IPS-11a (cell line): Measurements from ENCODE around the gene MMP14.
"Not testable (repeated sequence)": the region's sequence is repeated elsewhere in the genome, so short reads cannot be mapped to it uniquely, and the experiment has no call there.

ENCODE experiments used
- H3K4me3 ChIP-seq: one replicate; pipeline ENCODE4 v1.5.1; 2013; ENCODE audit warnings: low read depth, low read length, control low read depth

The MMP14 gene

DNA sequence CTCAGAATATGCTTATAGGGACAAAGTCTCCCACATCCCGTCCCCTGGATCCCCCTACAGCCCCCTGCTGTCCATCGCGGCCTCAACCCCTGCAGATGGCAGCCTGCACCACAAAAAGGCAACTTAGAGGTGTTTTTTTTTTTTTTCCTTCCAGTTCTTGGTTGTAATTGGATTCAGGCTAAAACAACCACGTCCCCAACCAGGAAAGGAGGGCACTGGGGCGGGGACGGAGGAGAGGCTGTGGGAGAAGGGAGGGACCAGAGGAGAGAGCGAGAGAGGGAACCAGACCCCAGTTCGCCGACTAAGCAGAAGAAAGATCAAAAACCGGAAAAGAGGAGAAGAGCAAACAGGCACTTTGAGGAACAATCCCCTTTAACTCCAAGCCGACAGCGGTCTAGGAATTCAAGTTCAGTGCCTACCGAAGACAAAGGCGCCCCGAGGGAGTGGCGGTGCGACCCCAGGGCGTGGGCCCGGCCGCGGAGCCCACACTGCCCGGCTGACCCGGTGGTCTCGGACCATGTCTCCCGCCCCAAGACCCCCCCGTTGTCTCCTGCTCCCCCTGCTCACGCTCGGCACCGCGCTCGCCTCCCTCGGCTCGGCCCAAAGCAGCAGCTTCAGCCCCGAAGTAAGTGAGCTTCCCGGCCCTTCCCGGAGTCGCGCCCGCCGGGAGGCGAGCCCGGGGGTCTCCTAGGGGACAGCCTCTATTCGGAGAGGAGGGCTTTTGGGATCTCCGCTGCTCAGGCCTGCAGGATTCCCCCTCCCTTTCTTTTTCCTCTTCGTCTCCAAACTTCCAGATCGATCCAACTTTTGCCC is at the start of gene MMP14:
Gene MMP14 (plus strand): TSS at position 285 of the 813 bp plus-strand sequence. CDS start 233 bp downstream, at position 518.
- peak within 1 kb of the TSS; percentile 82 for H3K4me3 ChIP-seq

DNA sequence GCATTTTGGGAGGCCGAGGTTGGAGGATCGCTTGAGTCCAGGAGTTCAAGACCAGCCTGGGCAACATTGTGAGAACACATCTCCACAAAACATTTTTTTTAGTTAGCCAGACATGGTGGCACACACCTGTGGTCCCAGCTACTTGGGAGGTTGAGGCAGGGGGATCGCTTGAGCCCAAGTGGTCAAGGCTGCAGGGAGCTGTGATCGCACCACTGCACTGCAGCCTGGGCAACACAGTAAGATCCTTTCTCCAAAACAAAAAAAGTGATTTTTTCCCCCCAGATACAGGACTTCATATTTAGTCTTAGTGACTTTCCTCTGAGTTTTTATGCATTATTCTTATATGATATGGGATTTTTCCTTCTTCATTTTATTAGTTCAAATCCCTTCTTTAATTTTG is 49.7 kb upstream of the MMP14 start:
- H3K4me3 ChIP-seq, result no peak overlapping the region

DNA sequence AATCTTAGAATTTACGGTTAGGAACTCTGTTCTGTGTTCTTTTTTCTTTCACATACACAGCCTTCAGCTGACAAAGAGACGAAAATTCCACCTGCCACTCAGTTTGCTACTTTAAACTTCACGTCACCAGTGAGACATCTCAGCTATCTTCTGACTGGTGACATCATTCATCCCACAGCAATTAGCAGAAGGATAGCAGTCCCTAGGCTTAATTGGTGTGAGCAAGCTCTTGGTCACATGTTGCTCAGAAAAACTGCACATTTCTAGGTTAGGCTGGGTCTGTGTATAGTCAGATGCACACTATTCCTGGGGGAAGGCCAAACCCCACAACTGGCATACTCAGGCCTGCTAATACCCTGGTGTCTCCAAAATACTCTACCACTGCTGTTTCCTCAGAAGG is 45.1 kb upstream of the MMP14 start:
- H3K4me3 ChIP-seq, result no peak overlapping the region

DNA sequence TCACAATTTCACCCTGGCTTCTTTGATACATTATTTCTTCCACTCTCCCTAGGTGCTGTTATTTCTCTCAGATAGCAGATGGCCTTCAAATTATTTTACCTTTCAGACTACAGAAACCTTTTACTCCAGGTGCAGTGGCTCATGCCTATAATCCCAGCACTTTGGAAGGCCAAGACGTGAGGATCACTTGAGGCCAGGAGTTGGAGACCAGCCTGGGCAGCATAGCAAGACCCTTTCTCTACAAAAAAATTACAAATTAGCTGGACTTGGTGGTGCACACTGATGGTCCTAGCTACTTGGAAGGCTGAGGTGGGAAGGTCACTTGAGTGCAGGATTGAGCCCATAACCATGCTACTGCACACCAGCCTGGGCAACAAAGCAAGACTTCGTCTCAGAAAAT is 44.2 kb upstream of the MMP14 start:
- H3K4me3 ChIP-seq, result no peak overlapping the region

DNA sequence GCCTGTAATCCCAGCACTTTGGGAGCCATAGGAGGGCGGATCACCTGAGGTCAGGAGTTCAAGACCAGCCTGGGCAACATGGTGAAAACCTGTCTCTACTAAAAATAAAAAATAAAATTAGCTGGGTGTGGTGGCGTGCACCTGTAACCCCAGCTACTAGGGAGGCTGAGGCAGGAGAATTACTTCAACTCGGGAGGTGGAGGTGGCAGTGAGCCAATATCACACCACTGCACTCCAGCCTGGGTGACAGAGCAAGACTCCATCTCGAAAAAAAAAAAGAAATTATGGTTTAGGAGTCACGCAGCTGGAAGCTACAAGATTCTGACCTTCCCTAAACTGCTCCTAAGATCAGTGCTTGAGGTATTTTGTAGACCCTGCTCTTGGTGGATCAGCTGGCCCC is 42.8 kb upstream of the MMP14 start:
- H3K4me3 ChIP-seq, result not testable (repeated sequence)

DNA sequence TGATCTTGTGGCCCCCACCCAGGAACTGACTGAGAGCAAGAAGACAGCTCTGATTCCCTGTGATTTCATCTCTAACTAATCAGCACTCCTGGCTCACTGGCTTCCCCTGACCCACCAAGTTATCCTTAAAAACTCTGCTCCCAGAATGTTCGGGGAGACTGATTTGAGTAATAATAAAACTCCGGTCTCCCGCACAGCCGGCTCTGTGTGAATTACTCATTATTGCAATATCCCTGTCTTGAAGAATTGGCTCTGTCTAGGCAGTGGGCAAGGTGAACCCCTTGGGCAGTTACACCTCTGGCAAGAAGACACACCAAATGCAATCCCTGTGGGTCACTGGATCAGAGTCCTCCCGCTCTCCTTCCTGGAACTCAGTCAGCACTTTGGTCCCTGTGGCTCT is 42.4 kb upstream of the MMP14 start:
- H3K4me3 ChIP-seq, result no peak overlapping the region

DNA sequence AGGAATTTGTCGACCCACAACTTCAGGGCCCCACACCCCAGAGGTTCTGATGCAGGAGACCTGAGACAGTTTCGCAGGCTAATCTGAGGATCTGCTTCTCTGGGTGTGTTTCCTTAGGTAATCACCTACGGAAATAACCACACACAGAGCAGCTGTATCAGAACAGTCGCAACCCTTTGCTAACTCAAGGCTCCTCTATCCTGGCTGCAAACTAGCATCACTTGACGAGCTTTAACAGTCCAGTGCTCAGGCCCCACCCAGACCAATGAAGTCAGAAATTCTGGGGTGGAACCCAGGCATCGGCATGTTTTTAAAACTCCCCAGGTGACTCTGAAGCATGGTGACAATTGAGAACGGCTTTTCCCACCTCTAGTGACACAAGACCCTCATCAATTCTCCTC is 41.8 kb upstream of the MMP14 start:
- H3K4me3 ChIP-seq, result no peak overlapping the region

DNA sequence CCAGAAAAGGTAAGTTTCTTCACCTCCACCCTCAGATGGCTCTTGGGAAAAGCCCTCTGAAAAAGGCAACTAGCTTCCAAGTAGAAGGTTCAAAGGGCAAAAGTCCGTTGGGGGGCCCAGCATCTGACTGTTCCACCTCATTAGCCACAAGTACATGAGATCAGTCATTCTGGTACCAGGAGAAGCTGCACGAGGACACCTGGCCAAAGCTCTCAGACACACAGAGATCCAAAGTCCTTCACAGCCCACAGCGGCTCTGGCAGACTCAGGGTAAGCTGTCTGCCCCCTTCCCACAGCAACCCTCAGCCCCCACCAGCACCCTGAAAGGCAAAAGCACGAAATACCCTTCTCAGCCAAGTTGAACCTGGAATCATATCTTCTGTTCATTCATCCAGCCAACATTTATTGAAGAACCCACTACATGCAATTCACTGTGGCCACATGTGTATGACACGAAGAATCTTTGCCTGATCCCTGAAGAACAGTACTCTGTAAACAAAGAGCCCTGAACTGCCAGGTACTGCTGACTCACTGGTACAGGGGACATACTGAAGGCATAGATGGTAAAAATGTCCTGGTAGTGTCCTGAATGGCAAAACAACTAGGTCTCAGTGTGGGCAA is 40.2 kb upstream of the MMP14 start:
- no peak overlapping the region for H3K4me3 ChIP-seq

DNA sequence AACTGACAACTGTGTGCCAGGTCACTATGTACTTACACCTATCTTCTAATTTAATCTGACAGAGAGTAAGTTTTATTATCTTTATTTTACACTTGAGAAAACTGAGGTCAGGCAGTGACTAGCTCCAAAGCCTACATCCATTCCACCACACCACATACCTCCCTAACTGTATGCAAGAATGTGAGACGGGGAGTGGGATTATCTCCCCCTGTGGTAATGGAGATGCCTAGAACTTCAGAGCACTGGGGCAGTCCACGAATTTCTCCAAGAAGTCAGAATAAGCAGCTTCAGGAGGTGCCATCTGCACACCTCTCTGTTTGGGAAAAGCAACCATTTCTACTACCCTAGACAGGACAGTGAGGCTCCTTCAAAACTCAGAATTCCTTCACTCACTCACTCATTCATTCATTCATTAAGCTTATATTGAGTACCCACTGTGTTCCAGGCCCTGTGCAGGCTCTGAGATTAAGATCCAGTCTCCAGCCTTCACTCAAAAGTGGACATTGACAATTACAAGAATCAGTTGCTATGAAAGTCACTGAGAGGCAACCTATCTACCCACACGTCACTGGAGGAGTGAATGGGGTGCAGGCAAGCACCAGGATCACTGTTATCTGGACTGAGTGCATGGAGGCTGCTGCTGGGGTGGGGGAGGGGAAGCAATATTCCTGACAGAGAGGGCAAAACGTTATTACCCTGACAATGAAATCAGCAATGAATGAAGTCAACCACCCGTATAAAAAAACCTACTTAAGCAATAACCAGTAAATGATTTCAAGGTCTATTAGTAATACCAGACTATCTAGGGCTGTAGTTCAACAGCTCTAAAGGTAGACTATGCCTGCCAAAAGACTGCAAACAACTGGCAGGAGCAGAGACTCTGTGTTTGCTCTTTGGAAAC is 39.1 kb upstream of the MMP14 start:
- H3K4me3 ChIP-seq, result no peak overlapping the region

DNA sequence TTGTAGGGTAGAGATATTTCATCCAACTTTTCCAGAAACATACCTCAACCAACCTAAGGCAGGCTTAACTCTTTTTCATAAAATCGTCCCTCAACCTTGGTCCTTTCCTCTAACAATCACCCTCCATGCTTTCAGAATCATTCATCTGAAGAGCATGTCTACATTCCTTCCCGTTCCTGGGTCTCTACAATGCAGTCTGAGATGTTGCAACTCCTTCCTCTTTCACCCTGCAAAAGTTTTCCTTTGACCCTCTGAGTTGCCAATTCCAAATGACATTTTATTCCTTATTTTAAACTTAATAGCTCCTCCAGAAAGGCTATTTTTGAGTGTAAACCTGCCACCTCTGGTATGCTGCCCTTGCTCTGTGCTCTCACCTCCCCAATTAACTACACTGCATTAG is 37.9 kb upstream of the MMP14 start:
- H3K4me3 ChIP-seq, result no peak overlapping the region

DNA sequence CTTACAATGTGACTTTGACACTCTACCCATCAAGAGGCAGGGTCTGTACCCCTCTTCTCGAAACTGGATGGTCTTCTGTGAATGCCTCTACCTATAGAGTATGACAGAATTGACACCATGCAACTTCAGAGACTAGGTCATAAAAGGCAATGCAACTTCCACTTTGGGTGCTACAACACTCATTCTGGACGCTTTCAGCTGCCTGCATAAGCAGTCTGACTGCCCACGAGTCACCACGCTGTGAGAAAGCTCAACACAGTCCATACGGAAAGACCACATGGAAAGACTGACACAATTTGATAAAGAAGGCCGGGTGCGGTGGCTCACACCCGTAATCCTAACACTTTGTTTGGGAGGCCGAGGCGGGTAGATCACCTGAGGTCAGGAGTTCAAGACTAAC is 36.0 kb upstream of the MMP14 start:
- no peak overlapping the region for H3K4me3 ChIP-seq

DNA sequence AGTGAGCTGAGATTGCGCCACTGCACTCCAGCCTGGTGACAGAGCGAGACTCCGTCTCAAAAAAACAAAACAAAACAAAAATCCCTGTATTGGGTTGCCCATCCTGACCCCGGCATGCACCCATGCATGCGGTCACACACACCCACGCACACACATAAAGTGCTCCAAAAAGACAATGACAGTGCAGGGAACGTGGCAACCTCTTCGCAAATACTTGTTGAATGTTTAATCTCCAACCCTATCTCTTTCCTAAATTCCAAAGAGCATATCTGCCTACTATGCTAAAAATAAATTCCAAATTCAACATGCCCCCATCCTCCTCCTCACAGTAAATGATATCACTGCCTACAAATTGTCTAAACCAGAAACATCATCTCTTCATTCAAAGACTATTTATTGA is 34.7 kb upstream of the MMP14 start:
- no peak overlapping the region for H3K4me3 ChIP-seq

DNA sequence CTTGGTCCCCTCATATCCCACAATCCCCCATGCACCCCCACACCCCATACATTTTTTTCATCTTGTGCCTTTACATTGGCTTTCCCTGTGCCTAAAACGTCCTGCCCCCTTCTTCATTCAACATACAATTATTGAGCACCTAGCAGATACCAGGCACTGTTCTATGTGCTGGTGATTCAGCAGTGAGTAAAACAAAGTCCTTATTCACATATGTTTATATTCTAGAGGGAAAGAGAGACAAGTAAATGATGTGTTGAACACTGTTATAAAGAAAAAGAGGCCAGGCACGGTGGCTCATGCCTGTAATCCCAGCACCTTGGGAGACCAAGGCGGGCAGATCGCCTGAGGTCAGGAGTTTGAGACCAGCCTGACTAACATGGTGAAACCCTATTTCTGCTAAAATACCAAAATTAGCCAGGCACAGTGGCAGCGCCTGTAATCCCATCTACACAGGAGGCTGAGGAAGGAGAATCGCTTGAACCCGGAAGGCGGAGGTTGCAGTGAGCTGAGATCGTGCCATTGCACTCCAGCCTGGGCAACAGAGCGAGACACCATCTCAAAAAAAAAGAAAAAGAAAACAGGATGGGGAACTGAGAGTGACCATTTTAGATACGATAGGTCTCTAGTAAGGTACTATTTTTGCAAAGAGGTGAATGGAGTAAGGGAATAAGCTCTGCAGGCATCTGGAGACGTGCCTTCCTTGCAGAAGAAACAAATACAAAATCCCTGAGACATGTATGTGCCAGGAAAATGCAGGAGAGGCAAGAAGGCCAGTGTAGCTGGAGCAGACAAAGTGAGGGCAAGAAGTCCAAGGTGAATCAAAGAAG is 33.3 kb upstream of the MMP14 start:
- H3K4me3 ChIP-seq, result no peak overlapping the region

DNA sequence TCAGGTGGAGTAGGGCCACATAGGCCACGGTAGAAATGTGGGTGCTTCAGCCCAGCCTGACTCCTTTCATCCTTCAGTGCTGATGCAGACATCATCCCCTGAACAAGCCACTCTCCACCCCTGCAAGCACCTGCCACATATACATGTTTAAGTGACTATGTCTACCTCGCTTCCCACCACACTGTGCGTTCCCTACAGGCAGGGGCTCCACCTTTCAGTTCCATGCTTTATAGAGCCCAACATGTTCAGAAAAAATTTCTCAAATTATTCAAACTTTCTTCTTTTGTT is 32.8 kb upstream of the MMP14 start:
- no peak overlapping the region for H3K4me3 ChIP-seq

DNA sequence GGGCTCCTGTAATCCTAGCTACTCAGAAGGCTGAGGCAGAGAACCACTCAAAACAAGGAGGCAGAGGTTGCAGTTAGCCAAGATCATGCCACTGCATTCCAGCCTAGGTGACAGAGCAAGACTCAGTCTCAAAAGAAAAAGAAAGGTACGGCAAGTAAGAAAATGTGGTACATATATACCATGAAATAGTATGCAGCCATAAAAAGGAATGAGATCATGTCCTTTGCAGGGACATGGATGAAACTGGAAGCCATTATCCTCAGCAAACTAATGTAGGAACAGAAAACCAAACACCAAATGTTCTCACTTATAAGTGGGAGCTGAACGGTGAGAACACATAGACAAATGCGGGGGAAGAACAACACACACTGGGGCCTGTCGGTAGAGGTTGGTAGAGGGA is 31.1 kb upstream of the MMP14 start:
- H3K4me3 ChIP-seq, result not testable (repeated sequence)

DNA sequence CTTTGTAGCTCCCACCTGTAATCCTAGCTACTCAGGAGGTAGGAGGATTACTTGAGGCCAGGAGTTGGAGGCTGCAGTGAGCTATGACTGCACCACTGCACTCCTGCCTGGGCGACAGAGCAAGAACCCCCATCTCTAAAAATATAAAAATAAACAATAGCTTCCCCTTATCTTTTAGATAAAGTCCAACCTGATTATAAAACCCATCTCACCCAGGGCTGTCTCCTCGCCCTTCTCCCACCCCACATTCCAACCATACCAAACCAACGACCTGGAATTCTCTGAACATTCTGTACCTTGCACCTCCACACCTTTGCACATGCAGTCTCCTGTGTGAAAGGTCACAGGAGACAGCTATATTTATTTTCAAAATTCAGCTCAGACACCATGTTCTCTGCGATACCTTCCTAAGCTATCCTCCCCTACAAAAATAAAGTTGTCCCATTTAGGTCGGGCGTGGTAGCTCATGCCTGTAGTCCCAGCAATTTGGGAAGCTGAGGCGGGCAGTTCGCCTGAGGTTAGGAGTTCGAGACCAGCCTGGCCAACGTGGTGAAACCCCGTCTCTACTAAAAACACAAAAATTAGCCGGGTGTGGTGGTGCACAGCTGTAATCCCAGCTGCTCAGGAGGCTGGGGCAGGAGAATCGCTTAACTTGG is 28.8 kb upstream of the MMP14 start:
- no peak overlapping the region for H3K4me3 ChIP-seq

DNA sequence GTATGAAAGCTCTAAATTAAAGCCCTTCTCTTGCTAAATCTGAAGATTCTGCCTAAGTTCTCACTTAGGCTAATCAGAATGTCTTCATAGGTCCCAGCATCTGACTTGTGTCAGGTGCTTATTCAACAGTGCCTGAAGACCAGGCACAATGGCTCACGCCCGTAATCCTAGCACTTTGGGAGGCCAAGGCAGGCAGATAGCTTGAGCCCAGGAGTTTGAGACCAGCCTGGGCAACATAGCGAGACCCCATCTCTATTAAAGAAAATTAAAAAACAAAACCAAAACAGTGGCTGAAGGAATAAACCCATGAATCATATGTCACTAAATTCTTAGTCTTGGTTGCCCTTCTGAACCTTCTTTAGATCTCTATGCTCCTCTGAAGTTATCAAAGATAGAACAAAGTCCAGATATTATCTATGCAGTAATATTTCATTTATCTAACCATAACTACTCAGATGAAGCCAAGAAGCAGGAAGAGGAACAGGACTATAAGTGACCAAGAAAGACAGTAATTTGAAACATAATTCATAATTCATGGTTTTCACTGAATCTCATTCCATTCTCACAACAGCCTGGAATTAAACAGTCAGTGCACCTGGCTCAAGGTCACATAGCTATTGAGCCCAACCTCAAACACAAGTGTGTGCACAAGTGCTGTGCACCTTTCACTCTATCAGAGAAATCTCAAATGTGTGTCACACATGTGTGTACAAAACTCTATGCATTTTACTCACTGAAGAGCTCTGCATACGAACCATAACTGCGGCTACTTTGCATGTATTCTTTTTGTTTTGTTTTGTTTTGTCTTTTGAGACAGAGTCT is 27.8 kb upstream of the MMP14 start:
- no peak overlapping the region for H3K4me3 ChIP-seq

DNA sequence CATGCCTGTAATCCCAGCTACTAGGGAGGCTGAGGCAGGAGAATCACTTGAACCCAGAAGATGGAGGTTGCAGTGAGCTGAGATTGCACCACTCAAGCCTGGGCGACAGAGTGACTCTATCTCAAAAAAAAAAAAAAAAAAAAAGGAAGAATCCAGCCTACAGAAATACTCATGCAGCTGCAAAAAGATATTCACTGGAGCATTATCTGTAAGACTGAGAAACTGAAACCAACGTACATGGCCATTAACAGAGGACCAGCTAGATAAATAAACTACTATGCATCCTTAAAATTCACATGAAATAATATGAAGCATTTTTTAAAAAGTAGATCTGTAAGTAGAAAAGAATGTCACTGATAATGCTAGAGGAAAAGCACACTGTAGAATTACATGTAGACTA is 24.7 kb upstream of the MMP14 start:
- no peak overlapping the region for H3K4me3 ChIP-seq

DNA sequence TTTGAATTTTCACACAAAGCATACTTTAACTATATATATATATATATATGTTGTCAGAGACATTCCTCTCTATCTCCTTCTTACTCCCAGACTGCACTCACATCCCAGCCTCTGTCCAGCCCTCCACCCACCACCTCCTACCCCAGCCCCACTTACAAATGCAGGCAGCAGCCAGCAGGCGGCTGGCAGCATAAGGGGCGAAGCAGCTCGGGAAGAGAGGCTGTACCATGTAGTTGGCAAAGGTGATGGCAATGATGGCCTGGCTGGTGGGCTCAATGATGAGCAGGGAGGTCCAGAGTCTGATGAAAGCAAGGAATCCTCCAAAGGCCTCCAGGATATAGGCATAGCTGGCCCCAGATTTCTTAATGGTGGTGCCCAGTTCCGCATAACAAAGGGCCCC is 23.6 kb upstream of the MMP14 start:
- no peak overlapping the region for H3K4me3 ChIP-seq

DNA sequence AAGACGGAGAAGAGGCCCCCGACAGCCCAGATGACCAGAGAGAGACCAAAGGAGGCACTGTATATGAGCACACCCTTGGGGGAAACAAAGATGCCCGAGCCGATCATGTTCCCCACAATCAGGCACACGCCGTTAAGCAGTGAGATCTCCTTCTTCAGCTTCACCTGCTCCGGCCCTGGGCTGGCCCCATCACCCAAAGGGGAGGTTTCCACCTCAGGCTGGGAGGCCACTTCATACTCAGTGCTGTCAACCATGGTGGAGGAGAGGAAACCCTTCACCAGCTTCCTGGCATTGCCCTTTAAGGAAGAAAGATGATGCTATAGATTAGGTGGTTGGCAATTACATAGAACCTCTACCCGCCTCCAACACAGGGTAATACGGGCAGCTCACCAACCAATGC is 23.2 kb upstream of the MMP14 start:
- H3K4me3 ChIP-seq, result no peak overlapping the region
